Rectal smooth muscle tissue (tissue), 1 donor: ENCODE data around the gene PHKG1.
A peak's percentile ranks its signal among the peaks of the same experiment; 100 is the strongest.
"Not testable (repeated sequence)": the region's sequence is repeated elsewhere in the genome, so short reads cannot be mapped to it uniquely, and the experiment has no call there.

Source experiments
- H3K27ac ChIP-seq: one replicate; pipeline ENCODE4 v1.7.0; 2013; ENCODE audit warnings: low read depth, low read length, inconsistent platforms
- H3K27me3 ChIP-seq: one replicate; pipeline ENCODE4 v1.7.0; 2013; ENCODE audit warnings: low read length; ENCODE audit not compliant: control insufficient read depth, insufficient read depth
- H3K36me3 ChIP-seq: one replicate; pipeline ENCODE4 v1.7.0; 2013; ENCODE audit warnings: low read length; ENCODE audit not compliant: control insufficient read depth, insufficient read depth
- H3K4me1 ChIP-seq: one replicate; pipeline ENCODE4 v1.7.0; 2013; ENCODE audit warnings: low read length; ENCODE audit not compliant: control insufficient read depth, insufficient read depth
- H3K4me3 ChIP-seq: one replicate; pipeline ENCODE4 v1.7.0; 2013; ENCODE audit warnings: low read length
- H3K9ac ChIP-seq: one replicate; pipeline ENCODE4 v1.7.0; 2013; ENCODE audit warnings: low read length

The PHKG1 gene

DNA sequence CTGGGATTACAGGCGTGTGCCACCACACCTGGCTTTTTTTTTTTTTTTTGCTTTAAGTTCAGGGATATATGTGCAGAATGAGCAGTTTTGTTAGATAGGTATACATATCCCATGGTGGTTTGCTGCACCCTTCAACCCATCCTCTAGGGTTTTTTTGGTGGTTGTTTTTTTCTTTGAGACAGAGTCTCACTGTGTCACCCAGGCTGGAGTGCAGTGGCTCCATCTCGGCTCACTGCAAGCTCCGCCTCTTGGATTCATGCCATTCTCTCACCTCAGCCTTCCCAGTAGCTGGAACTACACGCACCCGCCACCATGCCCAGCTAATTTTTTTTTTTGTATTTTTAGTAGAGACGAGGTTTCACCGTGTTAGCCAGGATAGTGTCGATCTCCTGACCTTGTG lies 44.0 kb downstream of the PHKG1 start:
- not testable (repeated sequence) for H3K27ac ChIP-seq, H3K4me3 ChIP-seq, H3K4me1 ChIP-seq, H3K9ac ChIP-seq, H3K27me3 ChIP-seq, H3K36me3 ChIP-seq

DNA sequence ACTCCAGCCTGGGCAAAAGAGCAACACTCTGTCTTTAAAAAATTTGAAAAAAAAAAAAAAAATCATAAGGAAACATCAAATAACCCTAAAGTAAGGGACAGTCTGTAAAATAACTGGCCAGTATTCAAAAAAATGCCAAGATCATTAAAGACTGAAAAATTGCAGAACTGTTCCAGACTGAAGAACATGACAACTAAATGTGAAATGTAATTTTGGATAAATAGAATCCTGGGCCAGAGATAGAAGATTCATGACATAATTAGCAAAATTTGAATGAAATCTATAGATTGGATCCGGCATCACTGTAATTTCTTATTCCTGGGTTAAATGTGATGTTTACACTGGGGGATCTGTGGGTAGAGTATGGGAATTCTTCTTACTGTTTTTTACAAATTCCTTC lies 44.5 kb downstream of the PHKG1 start:
- no peaks in the 10 kb centered on the region for H3K27me3 ChIP-seq
- H3K4me1 ChIP-seq: peaks cover 8% of the 10 kb centered on the region
- H3K4me3 ChIP-seq: no peak overlapping the region
- no peaks in the 10 kb centered on the region for H3K36me3 ChIP-seq
- no peak overlapping the region for H3K9ac ChIP-seq
- H3K27ac ChIP-seq: no peak overlapping the region

DNA sequence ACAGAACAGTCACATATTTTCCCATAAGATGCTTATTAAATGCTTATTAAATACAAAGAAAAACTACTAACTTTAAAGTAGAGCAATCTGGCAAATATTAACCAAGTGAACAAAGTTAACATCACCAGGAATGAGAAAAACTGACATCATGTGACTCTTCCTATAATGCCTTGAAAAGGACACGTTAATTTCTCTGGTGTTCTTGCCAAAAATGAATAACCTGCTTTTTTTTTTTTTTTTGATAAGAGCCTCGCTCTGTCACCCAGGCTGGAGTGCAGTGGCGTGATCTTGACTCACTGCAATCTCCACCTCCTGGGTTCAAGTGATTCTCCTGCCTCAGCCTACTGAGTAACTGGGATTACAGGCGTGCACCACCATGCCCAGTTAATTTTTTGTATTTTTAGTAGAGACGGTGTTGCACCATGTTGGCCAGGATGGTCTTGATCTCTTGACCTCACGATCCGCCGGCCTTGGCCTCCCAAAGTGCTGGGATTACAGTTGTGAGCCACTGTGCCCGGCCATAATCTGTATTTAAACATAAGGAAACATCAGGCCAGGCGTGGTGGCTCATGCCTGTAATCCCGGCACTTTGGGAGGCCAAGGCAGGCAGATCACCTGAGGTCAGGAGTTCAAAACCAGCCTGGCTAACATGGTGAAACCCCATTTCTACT lies 45.2 kb downstream of the PHKG1 start:
- H3K27ac ChIP-seq: peak overlapping the region; percentile 53

GRCh38 chr7:56046721-56047445 lies 45.9 kb downstream of the PHKG1 start:
- no peak overlapping the region for H3K4me3 ChIP-seq
- H3K4me1 ChIP-seq: peaks cover 2% of the 10 kb centered on the region
- H3K36me3 ChIP-seq: no peaks in the 10 kb centered on the region
- peak overlapping the region; percentile 53 for H3K27ac ChIP-seq
- H3K27me3 ChIP-seq: no peaks in the 10 kb centered on the region
- no peak overlapping the region for H3K9ac ChIP-seq

More for the DNA sequence above, 45.2 kb downstream of the PHKG1 start:
- not testable (repeated sequence) for H3K27me3 ChIP-seq, H3K4me1 ChIP-seq, H3K36me3 ChIP-seq, H3K4me3 ChIP-seq, H3K9ac ChIP-seq

- not testable (repeated sequence) for H3K36me3 ChIP-seq, H3K27ac ChIP-seq, H3K27me3 ChIP-seq, H3K4me1 ChIP-seq, H3K4me3 ChIP-seq, H3K9ac ChIP-seq
These were observed 47.0 kb downstream of the PHKG1 start for GRCh38 chr7:56045758-56046157.

- Histone ChIP-seq H3K36me3 (no peaks in the 10 kb centered on the region), H3K9ac (no peak overlapping the region), H3K27me3 (no peaks in the 10 kb centered on the region), H3K4me3 (no peak overlapping the region), H3K4me1 (no peaks in the 10 kb centered on the region), H3K27ac (no peak overlapping the region)
These were observed 52.0 kb downstream of the PHKG1 start for GRCh38 chr7:56040730-56041129.

DNA sequence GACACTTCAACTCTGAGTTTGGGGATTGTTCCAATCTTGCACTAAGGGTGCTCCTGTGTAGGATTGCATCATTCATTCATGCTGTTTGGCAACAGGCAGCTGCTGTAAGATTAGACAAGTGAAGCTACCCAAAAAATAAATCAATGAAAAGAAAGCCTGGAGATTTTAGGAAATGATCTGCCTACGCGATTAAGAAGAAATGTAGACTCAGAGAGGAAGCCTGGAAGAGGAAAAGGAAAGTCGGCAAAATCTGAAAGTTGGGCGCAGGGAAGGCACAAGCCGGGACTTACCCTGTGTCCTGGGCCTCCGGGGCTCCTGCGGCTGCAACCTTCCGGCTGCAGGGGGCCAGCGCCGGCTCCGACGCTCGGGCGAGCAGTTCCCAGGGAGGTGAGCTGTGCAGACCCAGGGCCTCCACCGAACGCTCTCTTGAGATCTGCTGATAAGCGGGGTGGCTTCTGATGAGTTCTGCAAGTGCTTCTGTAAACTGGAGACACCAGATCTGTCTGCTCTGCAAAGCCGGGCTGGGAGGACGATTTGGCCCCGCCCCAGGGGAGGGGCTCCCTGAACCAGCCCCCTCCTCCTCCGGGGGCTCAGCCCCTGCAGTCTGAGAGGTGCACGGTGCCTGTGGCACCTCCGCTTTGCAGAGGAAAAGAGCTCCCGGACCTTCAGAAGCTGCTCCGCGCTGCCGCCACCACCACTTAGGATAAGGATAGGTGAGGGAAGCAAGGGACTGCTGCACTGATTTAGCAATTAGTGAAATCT lies 58.9 kb downstream of the PHKG1 start:
- no peaks in the 10 kb centered on the region for H3K36me3 ChIP-seq
- H3K27me3 ChIP-seq: no peaks in the 10 kb centered on the region
- H3K4me1 ChIP-seq: no peaks in the 10 kb centered on the region
- H3K9ac ChIP-seq: no peak overlapping the region
- peak overlapping the region; percentile 81 for H3K4me3 ChIP-seq
- H3K27ac ChIP-seq: no peak overlapping the region

DNA sequence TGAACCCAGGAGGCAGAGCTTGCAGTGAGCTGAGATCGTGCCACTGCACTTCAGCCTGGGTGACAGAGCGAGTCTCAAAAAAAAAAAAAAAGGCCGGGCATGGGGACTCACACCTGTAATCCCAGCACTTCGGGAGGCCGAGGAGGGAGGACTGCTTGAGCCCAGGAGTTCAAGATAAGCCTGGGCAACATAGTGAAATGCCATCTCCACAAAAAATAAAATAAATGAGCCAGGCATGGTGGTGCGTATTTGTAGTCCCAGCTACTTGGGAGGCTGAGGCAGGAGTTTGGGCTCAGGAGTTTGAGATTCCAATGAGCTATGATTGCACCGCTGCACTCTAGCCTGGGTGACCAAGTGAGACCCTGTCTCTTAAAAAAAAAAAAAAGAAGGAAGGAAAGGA lies 60.2 kb downstream of the PHKG1 start:
- not testable (repeated sequence) for H3K4me3 ChIP-seq, H3K27ac ChIP-seq, H3K36me3 ChIP-seq, H3K9ac ChIP-seq, H3K27me3 ChIP-seq, H3K4me1 ChIP-seq

GRCh38 chr7:56031556-56031955 lies 61.2 kb downstream of the PHKG1 start:
- H3K27me3 ChIP-seq, H3K27ac ChIP-seq, H3K9ac ChIP-seq, H3K4me3 ChIP-seq, H3K36me3 ChIP-seq, H3K4me1 ChIP-seq: not testable (repeated sequence)

DNA sequence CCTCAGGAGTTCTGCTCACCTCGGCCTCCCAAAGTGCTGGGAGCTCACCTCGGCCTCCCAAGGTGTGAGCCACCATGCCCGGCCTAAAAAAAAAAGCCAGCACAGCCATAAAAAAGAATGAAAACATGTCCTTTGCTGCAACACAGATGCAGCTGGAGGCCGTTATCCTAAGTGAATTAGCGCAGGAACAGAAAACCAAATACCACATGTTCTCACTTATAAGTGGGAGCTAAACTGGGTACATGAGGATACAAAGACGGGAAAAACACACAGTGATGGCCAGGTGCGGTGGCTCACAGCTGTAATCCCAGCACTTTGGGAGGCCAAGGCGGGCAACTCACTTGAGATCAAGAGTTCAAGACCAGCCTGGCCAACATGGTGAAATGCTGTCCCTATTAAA lies 62.4 kb downstream of the PHKG1 start:
- Histone ChIP-seq H3K4me1 (no peaks in the 10 kb centered on the region), H3K4me3 (no peak overlapping the region), H3K9ac (no peak overlapping the region), H3K27me3 (no peaks in the 10 kb centered on the region), H3K36me3 (no peaks in the 10 kb centered on the region), H3K27ac (no peak overlapping the region)
